HepG2 (cell line): ENCODE measurements around the gene ELL. TPM values are rescaled to one million over a fixed set of nuclear protein-coding genes. Genes with fewer than 3 reads are reported as not detected.

Experiments
- AHR ChIP-seq: IDR thresholded peaks from 2 replicates; pipeline ENCODE4 v1.6.1; 2018; ENCODE audit warnings: missing genetic modification reagents, missing compliant biosample characterization
- CBX5 ChIP-seq: sonication (generic); formaldehyde crosslinking; IDR thresholded peaks from 2 replicates; pipeline ENCODE4 v1.4.0; 2020; ENCODE audit warnings: missing genetic modification reagents, borderline replicate concordance
- CREM ChIP-seq, 2 experiments: sonication (generic) in 1 of 2; formaldehyde crosslinking in 1 of 2; IDR thresholded peaks; 2 replicates each; pipeline versions ENCODE4 v1.4.0 to v1.6.1; 2016 to 2020; ENCODE audit warnings: antibody characterized with exemption in 1 of 2, mild to moderate bottlenecking in 1 of 2, missing genetic modification reagents in 1 of 2
- ELF1 ChIP-seq: sonication (generic); formaldehyde crosslinking; IDR thresholded peaks from 2 replicates; pipeline ENCODE4 v1.4.0; 2020; ENCODE audit warnings: missing genetic modification reagents
- GLMP ChIP-seq: sonication (generic); formaldehyde crosslinking; IDR thresholded peaks from 2 replicates; pipeline ENCODE4 v1.9.0; 2021; ENCODE audit warnings: missing genetic modification reagents, mild to moderate bottlenecking, borderline replicate concordance
- IKZF5 ChIP-seq: IDR thresholded peaks from 2 replicates; pipeline ENCODE4 v1.6.1; 2018; ENCODE audit warnings: missing genetic modification reagents, mild to moderate bottlenecking, missing compliant biosample characterization
- MAX ChIP-seq: IDR thresholded peaks from 2 replicates; pipeline ENCODE4 v1.6.1; 2012; ENCODE audit warnings: inconsistent platforms
- NFE2L1 ChIP-seq: sonication (generic); formaldehyde crosslinking; IDR thresholded peaks from 2 replicates; pipeline ENCODE4 v1.4.0; 2020; ENCODE audit warnings: missing genetic modification reagents, mild to moderate bottlenecking, borderline replicate concordance
- NFIC ChIP-seq: IDR thresholded peaks from 2 replicates; pipeline ENCODE4 v1.6.1; 2012; ENCODE audit warnings: mild to moderate bottlenecking, low read length, inconsistent platforms
- REST ChIP-seq, 2 experiments: IDR thresholded peaks; 2 replicates each; pipeline ENCODE4 v1.6.1; 2011 to 2012; ENCODE audit warnings: low read length in 2 of 2, borderline replicate concordance in 1 of 2, low read depth in 1 of 2, mild to moderate bottlenecking in 1 of 2, moderate library complexity in 1 of 2
- ZBED4 ChIP-seq: sonication (generic); formaldehyde crosslinking; IDR thresholded peaks from 2 replicates; pipeline ENCODE4 v1.4.0; 2020; ENCODE audit warnings: missing genetic modification reagents, borderline replicate concordance
- ZNF337 ChIP-seq: sonication (generic); formaldehyde crosslinking; IDR thresholded peaks from 2 replicates; pipeline ENCODE4 v1.5.1; 2020; ENCODE audit warnings: missing genetic modification reagents, low read depth, mild to moderate bottlenecking, borderline replicate concordance
- ZNF557 ChIP-seq: sonication (generic); formaldehyde crosslinking; IDR thresholded peaks from 2 replicates; pipeline ENCODE4 v1.4.0; 2020; ENCODE audit warnings: missing genetic modification reagents
- ZNF574 ChIP-seq: sonication (generic); formaldehyde crosslinking; IDR thresholded peaks from 2 replicates; pipeline ENCODE4 v1.4.0; 2020; ENCODE audit warnings: missing genetic modification reagents
- ZNF674 ChIP-seq: sonication (generic); formaldehyde crosslinking; IDR thresholded peaks from 2 replicates; pipeline ENCODE4 v1.5.0; 2020; ENCODE audit warnings: low read depth, mild to moderate bottlenecking, missing genetic modification reagents
- polyA plus RNA-seq, 8 experiments: library from polyadenylated mRNA; depleted of rRNA in 3 of 8; stranded (reverse) in 7 of 8; unstranded in 1 of 8; fragments of >200 nt; fragmentation: Illumina TruSeq in 4 of 8; extraction: Trizol in 4 of 8; gene quantifications; 2 replicates each; pipeline versions ENCODE4 v1.2.1 to v1.2.3, GENCODE V29; 2011 to 2016; ENCODE audit warnings: low read depth in 4 of 8, missing spikeins in 1 of 8, mixed read lengths in 1 of 8; ENCODE audit not compliant: insufficient read depth in 1 of 8
- total RNA-seq, 5 experiments: library from RNA; depleted of rRNA; stranded (reverse); fragments of >200 nt; fragmentation: Illumina TruSeq; extraction: Trizol; gene quantifications; 2 replicates each; pipeline ENCODE4 v1.2.3, GENCODE V29; 2016; ENCODE audit warnings: low read depth in 1 of 5

The ELL gene
- total and polyA plus RNA-seq, 2 of the 13 experiments (the other 11 are each of a cell fraction or from before 2014, with no cell fraction given): 3.7 to 5.4 TPM

- TF ChIP-seq ZBED4 (CRISPR knock-in tag): no peak
- peak; percentile 74 for TF ChIP-seq ZNF574 (CRISPR knock-in tag)
- TF ChIP-seq IKZF5: no peak; the same call in 1 of the 2 replicates
- no peak for TF ChIP-seq ZNF557
- no peak for TF ChIP-seq AHR (CRISPR knock-in tag)
- no peak for TF ChIP-seq REST (IDR thresholded peaks at IDR 0.05; ENCODE audit: borderline replicate concordance in 1 of 2, low read depth in 1 of 2, low read length in 2 of 2)
- TF ChIP-seq CBX5 (CRISPR knock-in tag): no peak
- TF ChIP-seq NFIC: no peak
- peak; percentile 90 for TF ChIP-seq MAX
- no peak for TF ChIP-seq ZNF337 (CRISPR knock-in tag)
- peak; percentile 94 for TF ChIP-seq ELF1 (CRISPR knock-in tag)
- no peak for TF ChIP-seq NFE2L1
- no peak for TF ChIP-seq GLMP (CRISPR knock-in tag)
- no peak for TF ChIP-seq ZNF674 (CRISPR knock-in tag)
- peak; percentile 50 for TF ChIP-seq CREM (IDR thresholded peaks at IDR 0.05)
- TF ChIP-seq CREM (CRISPR knock-in tag; IDR thresholded peaks at IDR 0.05): no peak
These were observed 35.7 kb upstream of the ELL start, which contains the start of gene KXD1 (continued) for GRCh38 chr19:18557411-18558201.
